Left lung (tissue), 10 donors: ENCODE data around the gene KCNJ18. TPM values are rescaled to one million over a fixed set of nuclear protein-coding genes. Genes with fewer than 3 reads are reported as not detected.
"Not testable (repeated sequence)": the region's sequence is repeated elsewhere in the genome, so short reads cannot be mapped to it uniquely, and the experiment has no call there.

Experiments used
- ATAC-seq: fragments of 200-7000 bp; cut with Tn5 transposase; one replicate; pipeline ENCODE4 v1.9.1; 2020; ENCODE audit warnings: moderate library complexity
- DNase-seq, 4 donors: peaks; one replicate each; pipeline ENCODE4 v3.0.0-alpha.2; 2013 to 2020
- H3K27ac ChIP-seq, 2 donors: fragments of 200-600 bp; sonication (generic) in 1 of 2; one replicate each; pipeline versions ENCODE4 v1.5.0 to v1.8.0; 2020 to 2021
- H3K27me3 ChIP-seq, 2 donors: fragments of 200-600 bp; sonication (generic) in 1 of 2; one replicate each; pipeline versions ENCODE4 v1.5.0 to v1.8.0; 2020 to 2021
- H3K36me3 ChIP-seq, 2 donors: fragments of 200-600 bp; sonication (generic) in 1 of 2; one replicate each; pipeline versions ENCODE4 v1.5.0 to v1.8.0; 2020 to 2021
- H3K4me1 ChIP-seq, 2 donors: fragments of 200-600 bp; one replicate each; pipeline ENCODE4 v1.8.0; 2021
- H3K4me3 ChIP-seq, 2 donors: fragments of 200-600 bp; sonication (generic) in 1 of 2; one replicate each; pipeline versions ENCODE4 v1.5.0 to v1.8.0; 2020 to 2021; ENCODE audit warnings: mild to moderate bottlenecking in 1 of 2
- H3K9me3 ChIP-seq, 2 donors: fragments of 200-600 bp; sonication (generic) in 1 of 2; one replicate each; pipeline versions ENCODE4 v1.5.0 to v1.8.0; 2020 to 2021
- CTCF ChIP-seq, 2 donors: fragments of 200-600 bp; sonication (generic) in 1 of 2; IDR thresholded peaks; one replicate each; pipeline versions ENCODE4 v1.5.0 to v1.8.0; 2021; ENCODE audit warnings: antibody characterized with exemption in 2 of 2
- intact Hi-C, 2 donors: fragments of 100-400 bp; cut with DNase I; formaldehyde crosslinking; loops; one replicate each; pipeline versions ENCODE4 v1.11.2 to v1.14.2; 2022
- polyA plus RNA-seq, 6 donors: library from polyadenylated mRNA; unstranded; fragments of 120-200 nt; gene quantifications; one replicate each; pipeline ENCODE4 v1.2.1, GENCODE V29; 2013; ENCODE audit not compliant: insufficient read length in 6 of 6
- total RNA-seq, 2 donors: library from RNA; stranded (reverse); fragmentation: NEBNext Ultra II Directional; extraction: Animal tissue kit (Norgen Biotek cat#: 25700); gene quantifications; one replicate each; pipeline ENCODE4 v1.2.1, GENCODE V29; 2021
- donor health status: DM: no; HTN: yes; CAD: no.
- donor health status: DM: no; HTN: no; CAD: no.

The KCNJ18 gene
- total and polyA plus RNA-seq, 8 donors: 0.07 TPM; not detected in 7

DNA sequence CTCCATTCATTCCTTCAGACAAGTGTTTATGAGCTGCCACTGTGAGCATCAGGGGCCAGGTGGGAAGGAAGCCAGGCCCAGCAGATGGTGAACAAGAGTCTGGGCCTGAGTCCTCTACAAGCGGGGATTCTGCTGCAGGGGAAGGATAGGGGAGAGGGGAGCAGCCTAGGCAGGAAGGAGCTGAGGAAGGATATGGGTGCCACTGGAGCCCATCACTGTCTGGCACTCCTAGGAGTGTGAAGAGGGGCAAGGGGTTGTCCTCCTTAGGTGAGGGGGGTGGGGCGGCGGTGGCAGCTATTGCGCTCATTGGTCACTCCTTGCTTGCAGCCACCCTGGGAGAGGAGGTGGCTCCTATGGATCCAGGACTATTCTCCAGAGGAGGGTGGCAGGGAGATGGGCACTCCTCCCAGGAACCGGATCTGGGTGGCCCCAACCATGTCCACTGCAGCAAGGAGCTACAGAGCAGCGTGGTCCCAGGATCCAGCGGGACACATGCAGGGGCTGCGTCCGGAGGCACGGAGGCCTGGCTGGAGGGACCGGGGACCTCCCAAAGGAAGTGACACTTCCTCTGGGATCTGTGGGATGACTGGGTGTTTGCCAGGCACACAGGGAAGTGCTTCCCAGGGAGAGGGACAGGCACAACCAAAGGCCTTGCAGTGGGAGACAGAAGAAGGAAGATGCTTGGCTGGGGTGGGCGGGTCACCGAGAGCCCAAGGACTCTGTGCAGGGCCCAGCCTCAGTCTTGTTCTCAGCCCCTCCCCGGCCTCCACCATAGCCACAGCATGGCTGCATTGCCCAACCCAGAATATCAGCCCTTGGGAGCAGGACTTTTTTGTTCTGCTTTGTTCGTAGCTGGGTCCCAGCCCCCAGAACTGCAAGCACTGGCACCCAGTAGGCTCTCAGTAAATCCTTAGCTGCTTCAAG lies 16.6 kb downstream of the KCNJ18 start:
- H3K27me3 ChIP-seq, intact Hi-C loops, H3K36me3 ChIP-seq, H3K4me3 ChIP-seq, DNase-seq, H3K27ac ChIP-seq, H3K4me1 ChIP-seq, H3K9me3 ChIP-seq, ATAC-seq: not testable (repeated sequence)

DNA sequence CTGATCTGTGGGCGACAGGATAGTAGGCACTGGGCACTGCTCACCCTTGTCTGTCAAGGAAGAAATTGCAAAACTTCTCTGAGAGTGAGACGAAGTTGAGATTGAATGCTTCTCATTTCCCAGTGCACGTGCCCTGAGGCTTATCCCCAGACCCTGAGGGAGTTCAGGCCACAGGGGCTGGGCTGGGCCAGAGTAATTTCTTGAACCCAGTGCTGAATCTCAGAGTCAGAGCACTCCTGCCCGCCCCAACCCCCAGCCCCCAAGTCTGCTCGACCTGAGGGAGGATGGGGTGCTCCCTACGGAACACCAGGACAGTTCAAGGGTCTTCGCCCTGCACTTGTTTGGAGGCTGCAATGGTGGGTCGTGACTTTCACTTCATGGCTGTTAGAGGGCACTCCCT lies 17.7 kb downstream of the KCNJ18 start:
- H3K27ac ChIP-seq, H3K4me3 ChIP-seq, H3K9me3 ChIP-seq, intact Hi-C loops, ATAC-seq, H3K27me3 ChIP-seq, DNase-seq, H3K36me3 ChIP-seq, H3K4me1 ChIP-seq: not testable (repeated sequence)

DNA sequence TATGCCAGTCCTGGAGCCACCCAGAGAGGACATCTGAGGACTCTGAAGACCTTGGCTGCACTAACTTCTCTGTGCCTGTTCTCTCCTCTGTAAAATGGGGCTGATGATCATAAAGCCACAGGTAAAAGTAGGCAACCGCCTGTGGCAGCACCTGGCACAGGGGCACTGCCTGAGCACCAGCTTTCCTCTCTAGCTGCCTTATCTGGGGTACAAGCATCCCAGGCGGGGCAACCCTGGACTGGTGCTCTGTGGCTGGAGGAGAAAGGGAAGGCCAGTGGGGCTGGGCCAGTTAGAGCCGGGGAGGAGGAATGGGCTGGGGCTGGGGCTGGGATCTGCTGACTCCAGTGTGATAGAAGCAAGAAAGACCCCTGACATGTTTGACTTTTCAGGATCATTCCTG lies 18.2 kb downstream of the KCNJ18 start:
- H3K27ac ChIP-seq, H3K4me3 ChIP-seq, ATAC-seq, H3K9me3 ChIP-seq, DNase-seq, H3K36me3 ChIP-seq, intact Hi-C loops, H3K27me3 ChIP-seq, H3K4me1 ChIP-seq: not testable (repeated sequence)

- H3K27me3 ChIP-seq: no peaks in the 10 kb centered on the region
- TF ChIP-seq CTCF (IDR thresholded peaks at IDR 0.05): no peak
- H3K27ac ChIP-seq: no peak overlapping the region
- ATAC-seq: no peak
- no peak overlapping the region for H3K4me3 ChIP-seq
- no peak for DNase-seq
- no peaks in the 10 kb centered on the region for H3K4me1 ChIP-seq
- intact Hi-C loops: no loop called here
- peaks cover 0 to 2% of the 10 kb centered on the region in 2 donors for H3K9me3 ChIP-seq
- H3K36me3 ChIP-seq: no peaks in the 10 kb centered on the region
Observed at GRCh38 chr17:21711182-21711581, 18.9 kb downstream of the KCNJ18 start.

DNA sequence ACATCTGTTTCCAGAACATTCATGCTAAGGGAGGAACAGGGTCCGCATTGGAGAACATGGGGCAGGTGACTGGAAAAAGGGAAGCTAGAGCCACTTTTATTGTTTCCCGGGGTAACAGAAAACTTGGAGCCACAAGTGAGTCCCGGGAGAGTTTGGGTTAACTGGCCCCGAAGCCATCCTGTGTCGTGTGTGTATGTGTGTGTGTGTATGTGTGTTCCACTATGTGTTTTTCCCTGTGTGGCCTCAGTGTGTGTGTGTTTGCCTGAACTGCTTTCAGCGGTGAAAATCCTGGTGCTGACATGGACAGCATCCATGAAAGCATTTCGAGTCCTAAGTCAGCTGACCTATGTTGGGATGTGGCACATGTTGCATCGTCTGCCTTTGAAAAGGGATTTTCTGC lies 20.7 kb downstream of the KCNJ18 start:
- H3K27me3 ChIP-seq, intact Hi-C loops, H3K27ac ChIP-seq, DNase-seq, H3K4me1 ChIP-seq, H3K9me3 ChIP-seq, H3K4me3 ChIP-seq, H3K36me3 ChIP-seq: not testable (repeated sequence)
- ATAC-seq: peak; percentile 15

GRCh38 chr17:21713631-21714030 lies 21.3 kb downstream of the KCNJ18 start:
- H3K9me3 ChIP-seq, DNase-seq, H3K36me3 ChIP-seq, intact Hi-C loops, H3K4me1 ChIP-seq, H3K4me3 ChIP-seq, H3K27ac ChIP-seq, H3K27me3 ChIP-seq: not testable (repeated sequence)
- peak; percentile 22 for ATAC-seq

GRCh38 chr17:21714676-21715075 lies 22.4 kb downstream of the KCNJ18 start:
- H3K9me3 ChIP-seq, H3K27ac ChIP-seq, H3K27me3 ChIP-seq, H3K4me1 ChIP-seq, H3K36me3 ChIP-seq, intact Hi-C loops, H3K4me3 ChIP-seq, ATAC-seq: not testable (repeated sequence)
- DNase-seq: peak in 2 of 4 donors; percentile 25 to 36

DNA sequence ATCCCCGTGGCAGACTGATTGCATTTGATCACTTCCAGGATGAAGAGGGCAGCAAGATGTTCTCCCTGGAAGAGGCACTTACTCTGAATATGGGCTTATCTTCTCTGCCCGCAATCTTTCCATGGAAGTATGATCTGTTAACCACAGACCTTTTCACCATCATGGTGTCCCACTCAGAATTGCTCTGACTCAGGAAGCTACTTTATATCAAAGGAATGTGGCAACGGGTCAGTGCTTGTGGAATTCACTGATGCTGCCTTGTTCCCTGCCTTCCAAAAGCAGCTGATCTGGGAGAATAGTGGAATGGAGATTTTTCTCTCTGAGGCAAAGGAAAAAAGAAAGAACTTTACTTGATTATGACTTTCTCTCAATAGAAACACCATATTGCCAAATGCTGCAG lies 23.6 kb downstream of the KCNJ18 start:
- H3K4me3 ChIP-seq, H3K9me3 ChIP-seq, H3K36me3 ChIP-seq, H3K27ac ChIP-seq, H3K4me1 ChIP-seq, H3K27me3 ChIP-seq, DNase-seq, intact Hi-C loops: not testable (repeated sequence)
- ATAC-seq: peak; percentile 35

DNA sequence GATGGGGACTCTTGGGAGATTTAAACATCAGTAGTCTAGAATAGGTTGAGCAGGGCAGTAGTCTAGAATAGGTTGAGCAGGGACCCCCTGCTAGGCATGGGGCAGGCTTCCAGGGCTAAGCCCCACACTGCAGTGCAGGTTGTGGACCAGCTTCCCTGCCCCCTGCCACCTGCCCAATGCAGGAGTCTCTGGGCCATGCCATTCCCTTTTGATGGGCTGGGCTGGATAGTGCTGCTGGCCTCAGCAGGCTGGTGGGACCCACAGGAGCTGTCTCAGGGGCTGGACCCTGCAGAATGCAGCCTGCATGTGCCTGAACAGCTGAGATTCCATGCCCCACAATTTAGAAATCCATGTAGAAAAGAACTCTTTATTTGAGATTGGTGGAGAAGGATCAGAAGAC lies 26.6 kb downstream of the KCNJ18 start:
- H3K27ac ChIP-seq, DNase-seq, H3K9me3 ChIP-seq, H3K4me1 ChIP-seq, H3K4me3 ChIP-seq, H3K36me3 ChIP-seq, intact Hi-C loops, ATAC-seq, H3K27me3 ChIP-seq: not testable (repeated sequence)

DNA sequence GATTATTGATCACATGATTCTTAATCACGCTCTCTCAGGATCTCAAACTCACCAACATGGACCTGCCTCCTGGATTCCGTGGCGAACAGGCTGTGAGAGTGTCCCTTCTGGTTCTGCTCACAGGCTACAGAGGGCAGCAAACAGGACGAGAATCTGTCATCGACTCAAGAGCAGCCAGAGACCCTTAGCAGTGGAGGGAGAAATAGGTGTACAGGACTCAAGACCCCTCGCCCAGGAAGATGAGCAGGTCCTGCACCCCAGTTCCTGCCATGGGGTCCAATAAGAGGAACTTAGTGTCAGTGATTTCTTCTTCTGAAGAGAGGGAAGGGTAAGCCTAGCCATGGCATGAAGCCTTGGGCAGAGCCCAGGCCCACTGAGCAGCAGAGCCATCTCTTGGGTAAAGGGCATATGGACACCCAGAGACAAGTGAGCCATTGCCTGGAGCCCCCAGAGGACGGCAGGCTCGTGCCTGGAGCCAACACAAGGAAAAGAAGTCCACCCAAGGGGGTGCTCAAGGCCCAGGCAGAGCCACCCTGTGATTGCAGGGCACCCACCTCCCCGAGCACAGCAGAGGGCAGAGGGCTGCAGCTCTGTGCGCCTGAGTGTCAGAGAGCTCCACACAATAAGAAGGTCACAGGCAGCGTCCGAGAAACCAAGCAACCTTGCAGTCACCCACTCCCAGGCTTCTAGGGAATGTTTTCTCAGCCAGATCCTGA lies 27.3 kb downstream of the KCNJ18 start:
- ATAC-seq, intact Hi-C loops, DNase-seq, H3K9me3 ChIP-seq, H3K27me3 ChIP-seq, H3K27ac ChIP-seq, H3K4me3 ChIP-seq, H3K4me1 ChIP-seq, H3K36me3 ChIP-seq: not testable (repeated sequence)

- ATAC-seq: not testable (repeated sequence)
Observed at GRCh38 chr17:21720566-21720965, 28.2 kb downstream of the KCNJ18 start.

DNA sequence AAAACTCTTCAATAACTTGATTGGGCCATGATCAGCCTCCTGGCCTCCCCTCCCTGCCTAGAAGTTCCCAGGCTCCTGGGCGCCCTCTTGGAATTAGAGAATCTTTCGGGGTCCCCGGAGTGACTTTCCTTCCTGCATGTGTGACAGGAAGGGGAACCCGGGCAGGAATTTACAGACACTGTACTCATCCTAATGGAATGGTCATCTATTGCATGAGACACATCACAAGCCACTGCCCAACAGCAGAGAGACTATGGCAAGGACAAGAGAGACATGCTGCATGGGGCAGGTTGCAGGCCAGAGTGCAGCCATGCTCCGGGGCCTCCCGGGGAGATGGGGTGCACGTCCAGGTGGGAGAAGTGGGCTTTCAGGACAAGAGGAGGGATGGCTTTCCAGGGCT lies 29.9 kb downstream of the KCNJ18 start:
- H3K4me3 ChIP-seq, ATAC-seq, H3K27me3 ChIP-seq, H3K9me3 ChIP-seq, H3K36me3 ChIP-seq, H3K27ac ChIP-seq, DNase-seq, H3K4me1 ChIP-seq, intact Hi-C loops: not testable (repeated sequence)

More at GRCh38 chr17:21720566-21720965, 28.2 kb downstream of the KCNJ18 start:
- H3K4me1 ChIP-seq, intact Hi-C loops, H3K27me3 ChIP-seq, H3K9me3 ChIP-seq, H3K36me3 ChIP-seq, DNase-seq, H3K4me3 ChIP-seq, H3K27ac ChIP-seq: not testable (repeated sequence)
